SU-DHL-6 (cell line): ENCODE data around the gene PTCD1.

Experiments
- CTCF ChIP-seq: fragments of 200-600 bp; sonication (generic); IDR thresholded peaks from one replicate; pipeline ENCODE4 v1.5.1; 2017; ENCODE audit warnings: antibody characterized with exemption, mild to moderate bottlenecking, low read length, moderate library complexity; ENCODE audit not compliant: insufficient read depth, poor library complexity, severe bottlenecking
- EZH2phosphoT487 ChIP-seq: fragments of 200-600 bp; sonication (generic), shearing (Covaris generic); conservative IDR thresholded peaks from 2 replicates; pipeline ENCODE4 v1.6.1; 2018; ENCODE audit warnings: mild to moderate bottlenecking, antibody characterized with exemption, low read length, moderate library complexity, mixed read lengths

DNA sequence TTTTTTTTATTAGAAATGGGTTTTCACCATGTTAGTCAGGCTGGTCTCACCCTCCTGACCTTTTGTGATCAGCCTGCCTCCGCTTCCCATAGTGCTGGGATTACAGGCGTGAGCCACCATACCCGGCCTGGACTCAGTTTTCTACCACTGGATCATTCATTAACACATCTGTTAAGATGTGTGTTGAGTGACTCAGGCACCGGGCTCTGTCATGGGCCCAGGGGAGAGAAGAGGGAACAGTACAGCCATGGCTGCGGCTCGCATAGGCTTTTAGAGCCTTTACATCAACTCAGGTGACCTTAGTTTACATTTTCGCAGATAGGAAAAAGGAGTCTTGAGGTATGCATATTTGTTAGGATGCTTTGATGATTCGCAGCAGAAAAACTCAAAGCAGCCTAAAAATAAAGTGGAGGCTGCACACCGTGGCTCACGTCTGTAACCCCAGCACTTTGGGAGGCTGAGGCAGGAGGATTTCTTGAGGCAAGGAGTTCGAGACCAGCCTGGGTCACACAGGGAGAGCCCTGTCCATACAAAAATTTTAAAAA, 67.2 kb downstream of the PTCD1 start:
- TF ChIP-seq CTCF: no peak
- TF ChIP-seq EZH2phosphoT487: no peak
